BJ (cell line): ENCODE results near the gene ICE2. TPM values are rescaled to one million over a fixed set of nuclear protein-coding genes. Genes with fewer than 3 reads are reported as not detected.

Source experiments
- CTCF ChIA-PET: fragments of 350-600 bp; formaldehyde crosslinking; extraction: SDS; loops from one replicate; lab custom pipeline; 2021; ENCODE audit warnings: antibody characterized with exemption, inconsistent platforms; lab: Yijun Ruan, JAX
- POLR2A ChIA-PET: fragments of 300-600 bp; sonication (Branson Sonifier 250); formaldehyde crosslinking; extraction: SDS; loops from one replicate; lab custom pipeline; 2021; ENCODE audit warnings: antibody characterized with exemption; lab: Charles Lee
- DNase-seq: peaks from one replicate; pipeline ENCODE4 v3.0.0-alpha.2; 2011; ENCODE audit warnings: low read depth
- H3K27me3 ChIP-seq: 2 replicates; pipeline ENCODE4 v1.6.0; 2011; ENCODE audit warnings: low read length; ENCODE audit not compliant: control insufficient read depth, insufficient read depth
- H3K36me3 ChIP-seq: 2 replicates; pipeline ENCODE4 v1.5.1; 2011; ENCODE audit warnings: low read length; ENCODE audit not compliant: control insufficient read depth, insufficient read depth
- H3K4me3 ChIP-seq: 2 replicates; pipeline ENCODE4 v1.5.1; 2011; ENCODE audit warnings: low read depth, mild to moderate bottlenecking, control low read depth, low read length
- polyA plus RNA-seq: library from polyadenylated mRNA; depleted of rRNA; stranded (reverse); fragments of >200 nt; gene quantifications from 2 replicates; pipeline ENCODE4 v1.2.3, GENCODE V29; 2011
- TF ChIP-seq, protein P1 (sequence below): IDR thresholded peaks from 2 replicates; pipeline ENCODE4 v1.5.1; 2011; ENCODE audit warnings: low read depth, mild to moderate bottlenecking, control low read depth, inconsistent platforms, low read length, moderate library complexity; ENCODE audit not compliant: insufficient read depth

ICE2 gene
- polyA plus RNA-seq, 1 experiment, result 19.4 TPM

DNA sequence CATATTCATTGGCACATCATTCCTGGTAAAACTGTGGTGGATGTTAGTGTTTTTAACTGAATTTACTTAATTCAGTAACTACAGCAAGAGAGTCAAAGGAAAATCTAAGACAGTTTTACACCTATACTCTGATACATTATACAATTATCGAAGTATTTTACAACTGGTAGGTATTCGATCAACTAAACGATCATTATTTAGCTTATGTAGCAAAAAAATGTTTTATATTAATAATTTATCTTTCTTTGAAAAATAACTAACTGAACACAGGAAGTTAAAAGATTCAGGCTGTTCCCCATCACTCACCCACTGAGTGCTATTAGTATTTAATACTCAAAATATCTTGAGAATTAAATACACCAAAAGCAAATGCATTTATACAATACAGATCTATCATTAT, 21.0 kb downstream of the ICE2 start:
- TF ChIP-seq, protein P1, sequence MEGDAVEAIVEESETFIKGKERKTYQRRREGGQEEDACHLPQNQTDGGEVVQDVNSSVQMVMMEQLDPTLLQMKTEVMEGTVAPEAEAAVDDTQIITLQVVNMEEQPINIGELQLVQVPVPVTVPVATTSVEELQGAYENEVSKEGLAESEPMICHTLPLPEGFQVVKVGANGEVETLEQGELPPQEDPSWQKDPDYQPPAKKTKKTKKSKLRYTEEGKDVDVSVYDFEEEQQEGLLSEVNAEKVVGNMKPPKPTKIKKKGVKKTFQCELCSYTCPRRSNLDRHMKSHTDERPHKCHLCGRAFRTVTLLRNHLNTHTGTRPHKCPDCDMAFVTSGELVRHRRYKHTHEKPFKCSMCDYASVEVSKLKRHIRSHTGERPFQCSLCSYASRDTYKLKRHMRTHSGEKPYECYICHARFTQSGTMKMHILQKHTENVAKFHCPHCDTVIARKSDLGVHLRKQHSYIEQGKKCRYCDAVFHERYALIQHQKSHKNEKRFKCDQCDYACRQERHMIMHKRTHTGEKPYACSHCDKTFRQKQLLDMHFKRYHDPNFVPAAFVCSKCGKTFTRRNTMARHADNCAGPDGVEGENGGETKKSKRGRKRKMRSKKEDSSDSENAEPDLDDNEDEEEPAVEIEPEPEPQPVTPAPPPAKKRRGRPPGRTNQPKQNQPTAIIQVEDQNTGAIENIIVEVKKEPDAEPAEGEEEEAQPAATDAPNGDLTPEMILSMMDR, result no peak
- no peak for DNase-seq
- H3K36me3 ChIP-seq, result 0 out of 2 replicates have a peak, but pooled peaks cover 1% of the 10 kb centered on the region
- ChIA-PET CTCF (no interaction called here), POLR2A (no interaction called here)
- no peaks in the 10 kb centered on the region for H3K27me3 ChIP-seq
- no peak overlapping the region for H3K4me3 ChIP-seq

DNA sequence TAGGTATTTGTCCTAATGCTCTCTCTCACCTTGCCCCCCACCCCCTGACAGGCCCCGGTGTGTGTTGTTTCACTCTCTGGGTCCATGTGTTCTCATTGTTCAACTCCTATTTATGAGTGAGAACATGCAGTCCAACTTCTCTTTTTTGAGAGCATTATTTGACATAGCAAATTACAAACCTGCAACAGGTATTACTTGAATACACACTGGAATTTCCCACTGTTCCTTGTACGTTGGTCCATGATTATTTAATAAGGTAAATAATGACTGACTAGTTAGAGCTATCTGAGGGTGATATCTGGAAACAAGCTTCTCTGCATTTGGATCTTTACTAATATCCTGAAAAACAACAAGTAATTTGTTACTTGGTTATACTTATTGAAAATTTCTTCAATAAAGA, 24.1 kb downstream of the ICE2 start:
- TF ChIP-seq, protein P1, result no peak
- POLR2A ChIA-PET, result no interaction called here
- CTCF ChIA-PET, result no interaction called here
- no peak for DNase-seq
- Histone ChIP-seq H3K36me3 (no peaks in the 10 kb centered on the region), H3K27me3 (no peaks in the 10 kb centered on the region), H3K4me3 (no peak overlapping the region)

DNA sequence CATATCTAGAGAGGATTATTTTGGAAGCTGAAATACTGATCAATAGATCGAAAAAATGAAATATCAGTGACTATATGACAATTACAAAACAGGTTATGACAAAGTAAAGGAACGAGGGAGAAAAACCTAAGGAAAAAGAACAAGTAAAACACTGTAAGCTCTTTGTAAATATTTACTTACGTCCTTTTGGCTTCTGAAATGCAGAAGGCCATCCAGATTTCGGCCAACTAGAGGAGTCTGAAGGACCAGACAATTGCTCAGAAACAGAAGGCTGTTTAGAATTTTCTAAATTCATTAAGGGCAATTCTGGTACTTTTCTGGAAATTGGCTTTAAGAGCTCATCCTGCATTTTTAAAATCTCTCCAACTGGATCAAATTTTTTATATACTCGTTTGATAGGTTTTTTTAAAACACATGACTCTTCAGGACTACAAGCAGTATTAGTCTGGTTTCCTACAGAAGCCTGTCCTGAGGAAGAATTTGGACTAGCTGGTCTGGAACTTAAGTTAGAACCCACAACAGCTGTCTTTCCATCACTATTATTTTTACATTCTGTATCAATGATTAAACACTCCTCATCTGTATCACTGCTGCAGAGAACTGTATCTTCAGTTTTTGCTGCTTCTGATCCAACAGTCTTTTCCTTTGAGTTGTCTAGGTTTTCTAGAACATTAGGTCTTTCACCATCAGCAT, 30.1 kb downstream of the ICE2 start:
- TF ChIP-seq, protein P1, result no peak
- Histone ChIP-seq H3K36me3 (0 out of 2 replicates have a peak, but pooled peaks cover 2% of the 10 kb centered on the region), H3K4me3 (no peak overlapping the region), H3K27me3 (no peaks in the 10 kb centered on the region)
- CTCF ChIA-PET, result interaction anchor here (1.3 to 1.8 kb wide), 2 partner anchors 60 to 122 kb away, joined by 3 to 7 read pairs; no protein-coding TSS in a partner anchor
- DNase-seq, result no peak
- POLR2A ChIA-PET, result interaction anchor here (0.5 to 0.7 kb wide), 2 partner anchors 78 to 85 kb away, joined by 3 read pairs; no protein-coding TSS in a partner anchor

DNA sequence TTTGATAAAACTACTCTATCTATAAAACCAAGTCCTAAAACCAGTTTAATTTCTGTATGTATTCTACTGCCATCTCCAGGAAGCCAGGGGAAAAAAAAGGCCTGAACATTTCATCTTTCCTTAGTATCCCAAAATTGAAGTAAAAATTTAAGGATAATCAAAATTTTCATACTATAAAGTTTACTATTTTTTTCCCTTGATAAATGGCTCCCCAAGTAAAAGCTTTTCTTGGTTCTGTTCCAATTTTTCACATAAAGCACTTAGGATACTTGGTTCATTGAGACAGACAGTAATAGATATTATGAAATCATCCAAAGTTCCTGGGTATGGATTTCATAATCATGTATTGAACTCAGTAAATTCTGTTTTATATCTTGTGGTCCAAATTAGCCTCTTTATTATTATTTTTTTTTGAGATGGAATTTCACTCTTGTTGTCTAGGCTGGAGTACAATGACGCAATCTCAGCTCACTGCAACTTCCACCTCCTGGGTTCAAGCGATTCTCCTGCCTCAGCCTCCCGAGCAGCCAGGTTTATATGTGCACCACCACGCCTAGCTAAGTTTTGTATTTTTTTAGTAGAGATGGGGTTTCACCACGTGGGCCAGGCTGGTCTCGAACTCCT, 34.5 kb downstream of the ICE2 start:
- Histone ChIP-seq H3K36me3 (0 out of 2 replicates have a peak, but pooled peaks cover 2% of the 10 kb centered on the region), H3K27me3 (no peaks in the 10 kb centered on the region), H3K4me3 (no peak overlapping the region)
- DNase-seq, result no peak
- TF ChIP-seq, protein P1, result peak; percentile 68
- CTCF ChIA-PET, result interaction anchor here (0.8 to 5.9 kb wide), 20 partner anchors 8 to 117 kb away, joined by 3 to 42 read pairs (median 4); no protein-coding TSS in a partner anchor
- POLR2A ChIA-PET, result no interaction called here

DNA sequence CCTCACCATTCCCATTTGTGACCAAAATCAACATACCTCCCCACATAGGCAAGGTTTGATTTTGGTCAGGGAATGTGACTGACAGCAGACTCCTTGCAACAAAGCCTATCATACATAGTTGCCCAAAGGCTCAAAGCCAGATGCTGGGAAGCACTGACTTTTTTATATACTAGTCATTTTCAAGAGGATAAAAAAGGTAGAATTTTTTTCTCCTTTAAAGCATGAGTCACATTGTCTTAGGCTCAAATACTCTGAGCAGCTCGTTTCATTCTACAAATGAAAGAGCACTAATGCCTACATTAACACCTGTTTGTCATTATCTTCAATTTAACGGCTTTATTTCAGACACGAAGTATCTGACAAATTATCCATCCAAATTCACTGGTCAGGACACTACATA, 36.2 kb downstream of the ICE2 start:
- no peak for DNase-seq
- Histone ChIP-seq H3K27me3 (no peaks in the 10 kb centered on the region), H3K36me3 (no peaks in the 10 kb centered on the region), H3K4me3 (no peak overlapping the region)
- ChIA-PET POLR2A (interaction anchor here (0.8 kb wide), 1 partner anchor 49 kb away, joined by 4 read pairs; no protein-coding TSS in a partner anchor), CTCF (interaction anchor here (0.8 to 5.9 kb wide), 13 partner anchors 10 to 116 kb away, joined by 3 to 42 read pairs (median 4); no protein-coding TSS in a partner anchor)
- TF ChIP-seq, protein P1, result no peak
